HG03354 (cell line): ENCODE results near the gene TMEM214.

Experiments
- ATAC-seq: cut with Tn5 transposase; IDR thresholded peaks from one replicate; pipeline ENCODE4 v1.9.1; 2021; ENCODE audit warnings: mild to moderate bottlenecking; ENCODE audit not compliant: unreplicated experiment, poor library complexity, severe bottlenecking

TMEM214 gene

DNA sequence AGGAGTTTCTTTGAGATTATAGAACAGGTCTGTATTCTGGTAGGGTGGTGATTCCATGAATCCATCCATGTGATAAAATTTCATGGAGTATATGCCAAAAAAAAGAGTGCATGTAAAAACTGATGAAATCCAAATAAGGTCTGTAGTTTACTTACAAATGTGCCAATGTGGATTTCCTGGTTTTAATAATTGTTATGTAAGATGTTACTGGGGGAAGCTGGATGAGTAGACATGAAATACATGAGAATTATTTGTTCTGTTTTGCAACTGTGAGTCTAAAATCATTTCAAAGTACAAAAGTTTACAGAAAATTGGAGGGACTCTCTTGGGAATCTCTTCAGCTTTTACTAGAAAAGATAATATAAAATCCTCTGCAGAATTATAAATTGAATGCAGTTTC is 23.7 kb upstream of the TMEM214 start:
- no peak for ATAC-seq

DNA sequence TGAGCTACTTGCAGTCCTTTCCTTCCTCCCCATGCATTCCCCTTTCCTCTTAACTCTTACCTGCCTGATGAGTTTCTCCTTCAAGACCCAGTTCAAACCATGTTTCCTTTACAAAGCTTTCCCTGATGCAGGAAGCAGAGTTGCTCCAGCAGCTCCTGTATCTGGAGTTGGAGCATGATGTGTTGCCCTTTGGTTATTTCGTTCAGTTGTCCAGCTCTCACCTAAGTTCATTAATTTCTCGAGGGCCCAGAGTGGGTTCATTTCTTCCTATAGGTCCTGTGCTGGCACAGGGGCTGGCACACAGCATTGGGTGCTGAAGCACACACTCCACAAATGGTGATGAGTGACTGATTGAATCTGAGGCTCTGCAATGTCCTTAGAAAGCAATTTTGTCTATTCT is 23.0 kb upstream of the TMEM214 start:
- ATAC-seq = no peak

DNA sequence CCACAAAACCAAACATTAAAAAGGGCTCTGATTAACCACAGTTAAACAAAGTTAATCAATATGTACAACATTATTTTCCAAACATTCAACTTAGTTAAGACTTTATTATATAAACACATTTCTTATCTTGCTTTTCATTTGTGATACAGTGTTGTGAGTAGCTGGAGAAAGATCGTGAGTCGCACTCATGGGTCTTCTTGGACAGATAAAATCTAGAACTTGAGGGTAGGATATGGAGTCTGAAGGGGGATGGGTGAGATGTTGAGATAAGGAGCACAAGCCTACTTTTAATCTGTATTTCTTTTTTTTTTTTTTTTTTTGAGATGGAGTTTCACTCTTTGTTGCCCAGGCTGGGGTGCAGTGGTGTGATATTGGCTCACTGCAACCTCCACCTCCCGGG is 22.6 kb upstream of the TMEM214 start:
- ATAC-seq = no peak

DNA sequence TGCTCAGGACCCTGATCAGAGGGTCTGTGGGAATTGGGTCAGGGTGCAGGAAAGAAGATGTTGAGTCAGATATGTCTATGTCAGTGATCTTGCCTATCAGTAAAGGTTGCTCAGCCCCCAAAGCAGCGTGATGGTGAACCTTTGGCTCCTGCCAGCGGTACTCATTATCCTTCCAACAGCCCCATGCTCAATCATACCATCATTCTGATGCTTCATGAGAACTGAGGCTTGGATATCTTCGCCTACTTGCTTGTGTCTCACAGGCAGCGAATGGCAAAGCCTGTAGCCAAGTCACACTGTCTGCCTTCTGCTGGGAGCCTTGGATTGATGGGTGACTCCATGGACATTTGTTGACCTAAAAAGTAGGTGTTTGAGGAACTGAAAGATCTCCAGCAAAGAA is 19.0 kb upstream of the TMEM214 start:
- ATAC-seq = no peak

DNA sequence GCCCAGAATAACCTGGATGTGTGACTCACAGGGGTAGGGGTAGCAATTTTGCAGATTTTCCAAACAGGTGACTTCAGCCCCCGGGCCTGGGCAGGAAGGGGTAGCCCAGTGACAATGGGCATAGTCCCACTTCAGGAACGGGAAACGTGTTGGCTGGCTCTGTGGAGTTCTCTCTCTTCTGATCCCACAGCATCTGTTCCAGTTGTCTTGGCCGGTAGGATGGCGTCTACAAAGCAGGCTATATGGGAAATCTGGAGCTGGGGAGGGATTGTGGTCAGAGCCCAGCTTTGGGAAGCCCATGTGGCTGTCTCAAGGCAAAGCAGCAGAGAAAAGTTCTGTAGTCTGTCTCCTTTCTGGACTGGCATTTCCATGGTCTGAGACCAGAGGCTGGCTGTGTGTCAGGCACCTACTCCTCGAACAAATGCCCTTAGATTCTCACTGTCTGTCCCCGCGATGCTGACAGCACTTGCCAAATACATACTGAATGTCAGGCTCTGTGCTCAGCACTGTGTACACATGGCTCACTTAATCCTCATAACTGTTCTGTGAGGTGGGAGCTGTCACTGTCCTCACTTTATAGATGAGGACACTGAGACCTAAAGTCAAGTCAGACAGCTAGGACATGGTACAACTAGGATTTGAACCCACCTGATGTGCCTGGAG is 17.9 kb upstream of the TMEM214 start:
- ATAC-seq = no peak

DNA sequence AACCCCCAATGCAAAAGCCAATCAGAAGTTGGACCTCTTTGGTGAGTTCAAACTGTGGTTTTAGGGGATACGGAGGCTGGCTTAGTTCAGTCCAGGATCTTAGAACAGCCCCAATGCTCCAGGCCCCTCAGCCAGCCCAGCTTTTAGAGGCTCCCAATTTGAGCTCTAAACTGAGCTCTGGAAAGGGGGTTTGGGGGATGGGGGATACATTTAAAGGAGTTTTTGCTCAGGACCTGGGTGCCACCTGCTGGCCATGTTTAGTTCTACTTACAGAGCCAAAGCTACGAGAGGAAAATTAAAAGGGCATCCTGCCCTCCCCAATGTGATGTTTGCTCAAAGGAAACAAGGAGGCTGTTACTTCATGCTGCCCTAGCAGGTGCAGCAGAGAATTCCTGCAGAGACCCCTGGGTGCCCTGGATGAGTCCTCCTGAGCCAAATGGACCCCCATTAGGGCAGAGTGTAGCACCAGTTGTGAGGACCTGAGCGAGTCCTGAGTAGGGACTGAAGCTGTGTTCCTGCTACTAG is 15.9 kb upstream of the TMEM214 start:
- ATAC-seq = no peak

DNA sequence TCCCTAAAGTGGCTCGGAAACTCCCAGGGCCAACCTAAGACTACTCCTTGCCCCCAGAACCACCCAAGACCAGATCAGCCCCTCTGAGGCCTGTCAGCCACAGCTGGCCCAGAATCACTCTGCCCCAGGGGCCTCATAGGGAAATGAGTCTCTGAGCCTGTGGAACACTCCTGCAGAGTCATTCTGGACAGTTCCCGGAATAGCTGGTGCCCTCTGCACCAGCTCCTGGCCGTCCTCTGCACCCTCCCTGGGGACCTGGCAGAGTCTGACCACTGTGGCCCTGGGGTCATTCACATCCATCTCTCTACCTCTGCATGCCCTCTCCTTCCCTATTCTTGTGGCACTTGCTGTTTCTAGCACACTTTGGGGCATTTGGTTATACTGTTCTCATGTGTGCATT is 14.6 kb upstream of the TMEM214 start:
- no peak for ATAC-seq

DNA sequence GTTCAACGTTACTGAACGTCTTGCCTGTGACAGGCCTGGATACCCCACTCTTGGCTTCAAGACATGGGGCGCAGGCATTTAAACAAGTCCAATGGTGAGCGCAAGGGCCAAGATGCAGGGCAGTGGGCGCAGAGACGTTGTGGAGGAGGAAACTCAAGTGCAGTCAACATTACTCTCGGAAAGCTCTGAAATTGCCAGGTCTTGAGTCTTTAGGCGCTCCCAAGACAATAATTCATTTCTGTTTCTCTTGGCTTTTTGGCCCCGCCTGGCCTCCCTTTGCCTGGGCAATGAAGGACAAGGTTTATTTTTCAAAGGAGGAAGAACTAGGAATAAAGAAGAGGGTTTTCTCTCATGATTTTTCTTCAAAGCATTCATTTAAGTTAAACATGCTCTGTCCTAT is 13.3 kb upstream of the TMEM214 start:
- ATAC-seq = no peak

DNA sequence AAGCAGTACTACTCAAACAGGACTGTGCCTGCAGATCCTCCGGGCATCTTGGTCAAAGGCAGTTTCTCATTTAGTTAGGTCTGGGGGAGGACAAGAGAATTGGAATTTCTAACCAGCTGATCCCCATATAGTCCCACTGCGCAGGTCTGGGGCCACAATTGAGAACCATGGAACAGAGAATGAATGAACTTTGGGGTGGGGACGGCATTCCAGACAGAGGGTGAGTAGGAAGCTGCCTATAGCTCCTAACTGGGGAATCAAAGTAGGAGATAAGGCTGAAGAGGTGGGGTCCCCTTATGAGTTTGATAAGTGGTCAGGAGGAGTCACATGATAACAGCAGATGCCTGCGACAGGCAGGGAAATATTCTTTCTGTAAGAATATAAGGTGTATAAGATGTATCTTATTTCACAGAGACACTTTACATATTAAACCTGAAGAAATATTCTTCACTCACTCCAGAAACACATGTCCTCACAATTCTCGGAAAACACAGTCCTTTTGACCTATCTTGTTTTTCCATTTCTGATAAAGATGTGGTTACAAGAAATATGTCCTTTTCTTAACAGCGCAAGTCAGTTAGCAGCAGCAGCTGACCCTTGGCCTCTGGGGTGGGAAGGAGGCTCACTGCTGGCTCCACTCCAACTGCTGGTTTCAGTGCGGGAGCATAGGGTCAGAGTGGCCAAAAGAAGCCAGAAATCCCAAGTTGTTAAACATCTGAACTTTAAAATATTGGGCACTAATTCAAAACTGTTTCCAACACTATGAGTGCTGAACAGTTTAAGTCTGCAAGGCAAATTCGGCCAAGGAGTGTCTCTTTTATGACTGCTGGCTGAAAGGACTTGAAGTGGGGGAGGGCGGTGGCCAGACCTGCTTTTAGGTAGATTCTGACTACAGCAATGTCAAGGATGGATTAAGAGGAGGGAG is 12.6 kb upstream of the TMEM214 start:
- ATAC-seq = no peak

DNA sequence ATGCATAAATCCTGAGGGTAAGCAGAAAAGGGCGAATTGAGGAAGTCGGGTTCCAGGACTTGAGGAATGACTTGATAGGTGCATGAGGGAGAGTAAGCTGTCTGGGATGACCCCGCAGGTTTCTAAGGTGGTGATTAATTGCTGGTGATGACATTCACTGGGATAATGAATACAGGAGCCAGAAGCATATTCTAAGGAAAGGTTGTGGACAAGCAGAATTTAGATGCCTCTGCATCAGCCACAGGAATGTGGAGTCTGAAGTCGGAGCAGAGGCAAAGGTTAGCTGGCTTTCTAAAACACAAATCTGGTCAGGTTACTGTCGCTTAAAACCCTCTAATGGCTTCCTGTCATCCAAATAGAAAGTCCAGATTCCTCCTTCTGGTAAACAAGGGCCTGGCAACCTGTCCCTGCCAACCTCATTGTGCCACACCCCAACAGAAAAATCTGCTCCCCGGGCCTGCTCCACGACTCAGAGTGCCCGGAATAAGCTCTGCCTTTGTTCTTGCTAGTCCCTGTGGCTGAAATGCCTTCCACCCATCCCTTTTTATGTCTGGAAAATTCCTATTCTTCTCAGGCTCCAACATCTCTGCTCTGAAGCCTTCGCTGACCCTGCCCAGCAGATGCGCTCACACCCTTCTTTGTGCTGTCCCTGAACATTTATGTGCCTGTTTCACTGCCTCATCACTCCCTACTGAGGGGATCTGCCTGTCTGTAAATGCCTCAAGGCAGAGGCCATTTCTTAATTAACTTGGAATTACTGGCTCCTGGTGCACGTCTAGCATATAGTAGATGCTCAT is 11.3 kb upstream of the TMEM214 start:
- ATAC-seq = no peak

DNA sequence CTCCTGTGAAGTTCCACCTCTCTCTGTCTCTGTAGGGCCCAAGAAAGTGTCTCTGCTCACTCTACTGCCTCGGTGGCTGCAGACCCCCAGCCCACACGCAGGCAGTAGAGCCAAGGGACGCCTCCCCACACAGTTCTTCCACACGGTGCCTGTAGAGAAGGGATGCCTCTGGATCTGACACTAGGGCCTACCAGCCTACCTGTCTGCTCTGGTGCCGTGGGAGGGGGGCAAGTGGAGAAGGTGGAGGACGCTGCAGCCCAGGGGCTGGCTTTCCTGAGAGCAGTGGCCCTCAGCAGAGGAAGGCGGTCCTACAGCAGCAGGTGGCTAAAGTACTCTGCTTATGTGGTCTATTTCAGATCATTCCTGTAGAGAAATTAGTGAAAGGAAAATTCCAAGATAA is 9.0 kb upstream of the TMEM214 start:
- no peak for ATAC-seq

DNA sequence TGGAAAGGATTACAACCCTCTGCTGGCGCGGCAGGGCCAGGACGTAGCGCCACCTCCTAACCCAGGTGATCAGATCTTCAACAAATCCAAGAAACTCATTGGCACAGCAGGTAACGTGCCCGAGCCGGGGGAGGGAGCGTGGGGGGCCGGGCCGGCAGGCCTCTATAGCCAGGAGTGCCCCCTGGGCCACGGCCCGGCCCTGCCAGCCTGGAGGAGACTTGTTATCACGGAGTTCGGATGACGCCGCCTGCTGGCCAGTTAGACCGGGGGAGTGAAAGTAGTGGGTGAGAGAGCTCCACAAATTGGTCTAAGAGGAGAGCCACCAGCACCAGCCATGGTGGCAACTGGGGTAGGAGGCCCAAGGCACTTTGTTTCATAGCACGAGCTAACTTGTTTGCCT is 8.6 kb upstream of the TMEM214 start:
- no peak for ATAC-seq

DNA sequence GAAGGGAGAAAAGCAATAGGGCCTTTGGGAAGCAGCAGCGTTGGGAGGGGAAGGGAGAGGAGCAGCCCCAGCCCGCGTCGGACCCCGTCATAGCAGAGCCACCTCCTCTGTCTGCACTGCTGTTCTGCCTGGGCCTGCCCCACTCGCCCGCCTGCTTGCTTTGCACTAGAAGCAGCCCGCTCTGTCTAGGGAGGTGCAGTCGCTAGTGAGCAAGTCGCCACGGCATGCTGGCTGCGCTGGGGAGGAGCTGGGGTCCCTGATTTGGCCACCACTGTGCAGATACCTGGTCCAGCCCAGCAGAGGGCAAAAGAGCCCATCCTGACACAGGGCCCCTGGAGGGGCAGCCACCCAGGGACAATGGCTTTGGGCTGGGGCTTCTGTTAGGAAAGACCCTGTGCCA is 8.0 kb upstream of the TMEM214 start:
- ATAC-seq = no peak

DNA sequence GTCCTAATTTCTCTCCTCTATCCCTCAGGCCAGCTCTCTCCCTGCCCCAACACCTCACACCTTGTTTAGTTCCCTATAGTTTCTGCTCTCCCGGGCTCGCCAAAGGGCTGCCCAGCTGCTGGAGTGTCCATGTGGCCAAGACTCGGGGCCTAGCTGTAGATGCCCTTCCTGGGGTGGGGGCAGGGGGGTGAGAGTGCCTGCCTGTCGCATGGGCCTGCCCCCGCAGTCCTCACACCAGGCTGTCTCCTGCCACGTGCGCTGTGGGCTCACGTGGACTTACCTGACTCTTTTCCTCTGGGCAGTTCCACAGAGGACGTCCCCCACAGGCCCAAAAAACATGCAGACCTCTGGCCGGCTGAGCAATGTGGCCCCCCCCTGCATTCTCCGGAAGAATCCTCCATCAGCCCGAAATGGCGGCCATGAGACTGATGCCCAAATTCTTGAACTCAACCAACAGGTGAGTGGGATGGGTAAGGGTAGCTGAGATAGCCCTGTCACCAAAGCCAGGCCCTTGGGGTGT is 7.4 kb upstream of the TMEM214 start:
- ATAC-seq = no peak

DNA sequence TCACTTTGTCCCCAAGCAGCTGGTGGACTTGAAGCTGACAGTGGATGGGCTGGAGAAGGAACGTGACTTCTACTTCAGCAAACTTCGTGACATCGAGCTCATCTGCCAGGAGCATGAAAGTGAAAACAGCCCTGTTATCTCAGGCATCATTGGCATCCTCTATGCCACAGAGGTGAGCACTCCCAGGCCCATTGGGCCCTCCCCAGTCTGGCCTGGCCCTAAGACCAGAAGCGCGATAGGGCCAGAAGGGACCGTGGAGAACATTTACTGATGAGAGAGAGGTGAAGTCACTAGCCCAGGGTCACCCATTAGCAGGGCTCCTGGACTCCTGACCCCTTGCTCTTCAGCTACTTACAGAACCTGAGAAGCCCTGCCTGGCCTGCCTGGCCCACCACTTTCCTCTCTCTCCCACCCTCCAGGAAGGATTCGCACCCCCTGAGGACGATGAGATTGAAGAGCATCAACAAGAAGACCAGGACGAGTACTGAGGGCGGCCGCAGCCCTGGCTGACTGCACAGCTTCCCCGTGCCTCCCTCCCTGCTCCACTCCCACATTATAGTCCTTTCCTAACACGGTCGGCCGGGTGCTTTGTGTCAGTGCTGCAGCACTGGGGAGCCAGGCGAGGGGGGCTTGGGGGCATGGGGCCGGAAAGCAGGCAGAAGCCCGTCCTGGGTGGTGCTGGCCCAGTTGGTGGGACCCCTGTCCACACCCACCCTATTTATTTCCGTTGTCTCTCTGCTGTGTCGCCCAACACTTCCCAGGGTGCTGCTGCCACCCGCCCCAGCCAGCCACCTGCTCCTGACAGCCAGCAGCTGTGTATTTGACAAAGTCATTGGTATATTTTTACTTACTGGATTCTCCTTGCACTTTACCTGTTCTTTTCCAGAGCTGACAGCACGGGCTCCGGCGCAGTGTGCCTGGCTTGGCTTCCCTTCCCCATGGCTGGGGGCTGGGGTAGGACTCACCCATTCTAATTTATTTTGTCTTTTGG is 6.6 kb upstream of the TMEM214 start:
- no peak for ATAC-seq

DNA sequence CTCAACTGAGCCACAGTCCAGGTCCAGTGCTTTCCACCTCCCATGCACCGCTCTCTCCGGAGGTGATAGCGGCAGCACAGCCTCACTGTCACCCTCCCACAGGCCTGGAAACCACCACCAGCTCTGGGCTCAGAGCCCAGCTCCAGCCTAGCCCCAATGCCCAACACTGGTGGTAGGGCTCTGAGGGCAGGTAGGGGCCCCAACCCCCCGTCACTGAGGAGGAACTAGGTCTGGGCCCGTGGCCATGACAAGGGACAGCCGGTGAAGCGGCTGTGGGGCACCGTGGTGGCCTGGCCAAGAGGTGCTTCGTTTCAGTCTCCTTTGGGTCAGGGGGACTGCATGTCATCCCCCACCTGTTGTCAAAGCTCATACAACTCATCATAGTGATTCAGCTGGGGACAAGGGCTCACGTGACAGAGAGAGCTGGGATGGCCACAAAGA is 5.5 kb upstream of the TMEM214 start:
- ATAC-seq = no peak

DNA sequence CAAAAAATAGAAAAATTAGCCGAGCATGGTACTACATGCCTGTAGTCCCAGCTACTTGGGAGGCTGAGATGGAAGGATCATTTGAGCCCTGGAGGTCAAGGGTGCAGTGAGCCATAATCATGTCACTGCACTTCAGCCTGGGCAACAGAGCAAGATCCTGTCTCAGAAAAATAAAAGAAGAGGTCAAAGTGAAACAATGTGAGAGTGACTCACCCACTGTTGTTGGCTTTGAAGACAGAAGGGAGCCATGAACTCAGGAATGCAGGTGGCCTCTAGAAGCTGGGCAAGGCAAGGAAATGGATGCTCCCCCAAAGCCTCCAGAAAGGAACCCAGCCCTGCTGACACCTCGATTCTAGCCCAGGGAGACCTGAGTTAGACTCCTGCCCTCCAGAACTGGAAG is 3.7 kb upstream of the TMEM214 start:
- no peak for ATAC-seq

DNA sequence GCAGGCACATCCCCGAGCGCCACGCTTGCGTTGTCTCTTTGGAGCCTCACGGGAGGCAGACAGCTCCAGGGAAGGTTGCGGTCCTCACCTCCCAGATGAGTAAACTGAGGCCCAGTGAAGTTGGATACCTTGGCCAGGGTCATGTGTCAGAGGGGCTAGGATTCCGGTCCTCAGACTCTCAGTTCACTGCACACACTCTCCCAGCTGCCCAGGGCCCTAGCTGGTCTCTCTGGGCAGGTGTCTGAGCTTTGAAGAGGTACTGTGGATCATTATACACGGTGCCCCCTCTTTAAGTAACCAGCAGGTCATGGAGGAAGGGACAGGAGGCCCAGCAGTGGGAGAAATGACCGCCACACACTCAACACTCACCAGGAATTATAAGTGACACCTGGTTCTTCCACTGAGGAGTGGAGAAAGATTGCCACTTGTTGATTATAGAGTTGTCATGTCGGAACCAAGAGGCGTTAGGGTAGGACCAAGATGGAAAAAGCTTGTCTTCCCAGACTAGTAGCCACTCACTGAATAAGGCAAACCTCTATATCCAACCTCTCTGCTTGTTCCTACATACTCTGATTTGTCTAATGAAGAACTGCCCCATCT is 588 bp downstream of the TMEM214 start:
- ATAC-seq = peak; percentile 8

DNA sequence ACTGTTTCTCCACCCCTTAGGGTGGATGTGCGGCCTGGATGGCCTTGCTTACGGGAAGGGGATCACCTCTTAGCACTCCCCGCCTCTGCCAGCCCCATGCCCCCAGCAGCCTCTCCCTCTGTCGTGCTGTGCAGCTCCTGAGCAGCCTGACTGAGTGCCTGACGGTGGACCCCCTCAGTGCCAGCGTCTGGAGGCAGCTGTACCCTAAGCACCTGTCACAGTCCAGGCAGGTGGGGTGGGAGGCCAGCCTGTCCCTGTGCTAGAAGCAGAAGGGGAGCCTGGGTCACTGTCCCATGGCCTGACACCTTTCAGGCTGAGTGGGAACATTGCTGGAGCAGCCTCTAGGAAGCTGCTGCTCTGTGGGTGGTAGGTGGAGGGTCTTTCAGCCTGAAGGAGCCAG is 5.2 kb downstream of the TMEM214 start:
- ATAC-seq = no peak
